Neural crest cell (in vitro differentiated cells): Measurements from ENCODE around the gene SRSF7. TPM values are rescaled to one million over a fixed set of nuclear protein-coding genes. Genes with fewer than 3 reads are reported as not detected.
"Not testable (repeated sequence)": the region's sequence is repeated elsewhere in the genome, so short reads cannot be mapped to it uniquely, and the experiment has no call there.

Source experiments
- DNase-seq: peaks from one replicate; pipeline ENCODE4 v3.0.0; 2021; ENCODE audit warnings: low read depth, mixed read lengths, low spot score
- H3K27ac Mint-ChIP-seq: one replicate; pipeline ENCODE4 v1.8.0; 2021; ENCODE audit warnings: mild to moderate bottlenecking, mixed read lengths; ENCODE audit not compliant: unreplicated experiment
- H3K27me3 Mint-ChIP-seq: 2 replicates; pipeline ENCODE4 v1.8.0; 2021; ENCODE audit warnings: low read depth, mild to moderate bottlenecking, mixed read lengths
- H3K36me3 Mint-ChIP-seq: 2 replicates; pipeline ENCODE4 v1.8.0; 2021; ENCODE audit warnings: low read depth, mild to moderate bottlenecking, mixed read lengths
- H3K4me1 Mint-ChIP-seq: 2 replicates; pipeline ENCODE4 v1.8.0; 2021; ENCODE audit warnings: mixed read lengths
- H3K4me3 Mint-ChIP-seq: one replicate; pipeline ENCODE4 v1.8.0; 2021; ENCODE audit warnings: mild to moderate bottlenecking, mixed read lengths
- H3K9me3 Mint-ChIP-seq: 2 replicates; pipeline ENCODE4 v1.8.0; 2021; ENCODE audit warnings: mixed read lengths
- long read RNA-seq: library from polyadenylated mRNA; unstranded; transcript quantifications from one replicate; pipeline ENCODE4 v2.0.0, GENCODE V29; 2020
- total RNA-seq: library from RNA; stranded (reverse); gene quantifications from 2 replicates; pipeline ENCODE4 v1.2.1, GENCODE V29; 2021
- TF ChIP-seq, protein P1 (sequence below): fragments of 200-600 bp; sonication (generic); conservative IDR thresholded peaks from 2 replicates; pipeline ENCODE4 v1.5.0; 2021; ENCODE audit warnings: antibody characterized with exemption, mild to moderate bottlenecking

SRSF7 gene
- 347 and 356 TPM in 2 replicates for total RNA-seq
- long read RNA-seq, transcript SRSF7-201 (8 exons, 2,489 nt): major isoform, 453 of 757 reads
- long read RNA-seq, transcript SRSF7-208 (7 exons, 1,903 nt): minor isoform, 58 of 757 reads
- long read RNA-seq, transcript SRSF7-202 (8 exons, 1,050 nt): minor isoform, 43 of 757 reads
- long read RNA-seq, transcript SRSF7-209 (7 exons, 2,453 nt): minor isoform, 67 of 757 reads
- long read RNA-seq, partial matches to known transcripts: 47 of 757 reads
- long read RNA-seq, other reads (novel, unspliced or antisense): 73 of 757 reads

DNA sequence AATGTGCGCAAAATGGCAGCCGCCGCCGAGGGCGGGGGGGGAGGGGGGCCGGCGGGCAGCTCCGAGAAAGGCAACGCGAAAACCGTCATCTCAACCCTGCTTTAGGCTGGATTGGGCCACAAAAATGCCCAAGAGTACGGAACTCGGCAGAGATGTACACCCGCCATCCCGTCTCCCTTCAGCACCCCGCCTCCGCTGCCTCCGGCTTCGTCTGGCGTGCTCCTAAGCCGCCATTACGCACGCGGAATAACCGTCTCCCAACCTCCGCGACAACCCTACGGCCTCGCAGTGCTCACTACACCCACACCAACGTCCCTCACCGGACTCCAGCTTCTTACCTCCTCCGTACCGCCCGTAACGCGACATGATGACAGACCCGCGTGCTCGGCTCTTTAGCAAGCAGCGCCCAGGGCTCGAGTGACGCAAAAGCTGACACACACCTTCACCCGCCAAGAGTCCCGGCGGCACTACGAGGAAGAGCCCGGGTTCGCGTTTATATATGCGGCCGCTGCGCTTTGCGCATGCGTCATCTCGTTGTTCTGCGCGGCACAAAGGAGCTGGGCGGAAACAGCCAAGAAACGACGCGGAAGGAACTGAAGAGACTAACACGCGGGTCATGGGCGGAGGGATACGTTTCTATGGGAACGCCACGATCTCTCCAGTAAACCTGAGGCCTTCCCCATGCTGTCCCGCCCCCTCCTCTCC lies at the start of gene SRSF7:
Gene SRSF7 (minus strand): TSS at position 471 of the 705 bp plus-strand sequence. CDS start 105 bp downstream, at position 366.
- TF ChIP-seq, protein P1, sequence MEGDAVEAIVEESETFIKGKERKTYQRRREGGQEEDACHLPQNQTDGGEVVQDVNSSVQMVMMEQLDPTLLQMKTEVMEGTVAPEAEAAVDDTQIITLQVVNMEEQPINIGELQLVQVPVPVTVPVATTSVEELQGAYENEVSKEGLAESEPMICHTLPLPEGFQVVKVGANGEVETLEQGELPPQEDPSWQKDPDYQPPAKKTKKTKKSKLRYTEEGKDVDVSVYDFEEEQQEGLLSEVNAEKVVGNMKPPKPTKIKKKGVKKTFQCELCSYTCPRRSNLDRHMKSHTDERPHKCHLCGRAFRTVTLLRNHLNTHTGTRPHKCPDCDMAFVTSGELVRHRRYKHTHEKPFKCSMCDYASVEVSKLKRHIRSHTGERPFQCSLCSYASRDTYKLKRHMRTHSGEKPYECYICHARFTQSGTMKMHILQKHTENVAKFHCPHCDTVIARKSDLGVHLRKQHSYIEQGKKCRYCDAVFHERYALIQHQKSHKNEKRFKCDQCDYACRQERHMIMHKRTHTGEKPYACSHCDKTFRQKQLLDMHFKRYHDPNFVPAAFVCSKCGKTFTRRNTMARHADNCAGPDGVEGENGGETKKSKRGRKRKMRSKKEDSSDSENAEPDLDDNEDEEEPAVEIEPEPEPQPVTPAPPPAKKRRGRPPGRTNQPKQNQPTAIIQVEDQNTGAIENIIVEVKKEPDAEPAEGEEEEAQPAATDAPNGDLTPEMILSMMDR: no peak
- Mint-ChIP-seq H3K27ac (peak within 1 kb of the TSS; percentile 99), H3K36me3 (peaks cover 35% of the 10 kb centered on the region), H3K4me3 (peak within 1 kb of the TSS; percentile 96), H3K9me3 (no peaks in the 10 kb centered on the region), H3K4me1 (peaks cover 58% of the 10 kb centered on the region), H3K27me3 (peaks cover 11% of the 10 kb centered on the region)
- peak; percentile 99 for DNase-seq

DNA sequence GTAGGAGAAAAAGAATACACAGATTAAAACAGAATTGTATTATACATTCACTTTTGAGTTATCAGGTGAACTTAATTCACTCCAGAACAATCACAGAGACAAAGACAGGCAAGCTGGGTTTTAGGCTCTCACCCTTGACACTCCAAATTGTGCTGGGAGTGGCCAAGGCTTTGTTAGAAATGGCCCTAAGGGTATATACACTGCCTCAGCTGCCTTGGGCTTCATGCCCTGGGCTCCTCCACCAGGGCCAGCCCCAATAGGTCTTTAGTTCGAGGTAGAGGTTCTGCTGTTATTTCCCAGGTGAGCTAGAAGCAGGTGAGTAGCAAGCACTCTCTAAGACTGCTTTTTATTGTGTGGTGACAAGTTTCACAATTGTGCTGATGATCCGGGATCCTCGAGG lies 46.8 kb upstream of the SRSF7 start:
- Mint-ChIP-seq H3K4me1 (no peaks in the 10 kb centered on the region), H3K9me3 (no peaks in the 10 kb centered on the region), H3K27me3 (no peaks in the 10 kb centered on the region), H3K4me3 (no peak overlapping the region), H3K36me3 (peaks cover 4% of the 10 kb centered on the region), H3K27ac (peak overlapping the region; percentile 52)
- DNase-seq: no peak
- TF ChIP-seq, protein P1: no peak

DNA sequence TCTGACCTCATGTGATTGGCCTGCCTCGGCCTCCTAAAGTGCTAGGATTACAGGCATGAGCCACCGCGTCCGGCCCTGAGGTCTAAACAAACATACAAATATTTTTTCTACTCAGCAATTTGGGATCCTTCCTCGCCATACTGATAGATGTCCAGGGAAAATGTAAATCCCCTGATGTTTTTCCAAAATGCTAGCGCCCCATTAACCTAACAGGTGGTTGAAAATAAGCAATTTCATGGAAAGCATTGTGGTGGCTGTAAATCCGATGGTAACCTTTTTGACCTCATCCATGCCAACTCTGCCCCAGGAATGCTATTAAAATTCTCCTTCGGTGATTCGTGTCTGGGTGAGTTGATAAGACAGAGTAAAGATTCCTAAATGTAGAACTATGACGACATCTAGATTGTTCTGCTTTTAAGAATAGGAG lies 46.1 kb upstream of the SRSF7 start:
- TF ChIP-seq, protein P1: no peak
- Mint-ChIP-seq H3K36me3 (peaks cover 4% of the 10 kb centered on the region), H3K4me1 (no peaks in the 10 kb centered on the region), H3K27ac (no peak overlapping the region), H3K4me3 (no peak overlapping the region), H3K27me3 (no peaks in the 10 kb centered on the region), H3K9me3 (no peaks in the 10 kb centered on the region)
- no peak for DNase-seq

DNA sequence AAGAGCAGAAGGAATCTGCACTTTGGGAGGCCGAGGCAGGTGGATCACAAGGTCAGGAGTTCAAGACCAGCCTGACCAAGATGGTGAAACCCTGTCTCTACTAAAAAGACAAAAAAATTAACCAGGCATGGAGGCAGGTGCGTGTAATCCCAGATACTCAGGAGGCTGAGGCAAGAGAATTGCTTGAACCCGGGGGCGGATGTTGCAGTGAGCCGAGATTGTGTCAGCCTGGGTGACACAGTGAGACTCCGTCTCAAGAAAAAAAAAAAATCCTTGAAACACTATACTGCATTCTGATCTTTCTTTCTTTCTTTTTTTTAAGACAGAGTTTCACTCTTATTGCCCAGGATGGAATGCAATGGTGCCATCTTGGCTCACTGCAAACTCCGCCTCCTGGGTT lies 43.9 kb upstream of the SRSF7 start:
- not testable (repeated sequence) for H3K27ac Mint-ChIP-seq, H3K36me3 Mint-ChIP-seq, H3K4me1 Mint-ChIP-seq, H3K27me3 Mint-ChIP-seq, H3K4me3 Mint-ChIP-seq, H3K9me3 Mint-ChIP-seq, DNase-seq

DNA sequence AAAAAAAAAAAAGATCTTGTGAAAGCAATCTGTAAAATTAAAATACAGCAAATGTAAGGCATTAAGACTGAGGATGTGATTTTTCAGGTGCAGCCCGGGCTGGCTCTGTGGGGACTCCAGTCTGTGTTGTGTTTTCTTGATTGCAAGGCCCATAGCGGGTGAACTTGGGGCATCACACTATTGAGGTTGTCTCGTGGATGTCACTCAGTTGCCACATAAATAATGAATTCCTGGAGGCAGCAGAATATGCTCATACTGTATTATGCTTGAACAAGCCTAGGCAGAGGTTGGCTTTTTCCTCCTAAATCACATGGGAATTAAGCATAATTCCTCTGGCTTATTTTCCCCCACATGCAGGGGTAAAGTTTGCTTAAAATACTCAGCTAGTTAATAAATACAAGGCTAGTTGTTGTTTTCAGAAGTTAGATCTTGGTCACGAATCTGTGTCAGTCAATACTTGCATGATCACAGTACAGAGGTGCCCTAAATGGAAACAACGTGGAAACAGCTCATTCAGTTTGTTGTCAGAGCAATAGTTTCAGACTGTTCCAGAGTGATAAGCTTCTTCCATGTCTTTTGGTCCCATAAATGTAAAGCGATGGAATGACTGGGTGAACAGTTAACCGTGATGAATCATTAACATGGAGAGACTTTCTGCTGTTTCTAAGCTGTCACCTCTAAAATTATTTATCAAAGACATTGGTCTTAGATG lies 43.2 kb upstream of the SRSF7 start:
- no peak overlapping the region for H3K4me3 Mint-ChIP-seq
- TF ChIP-seq, protein P1: no peak
- H3K9me3 Mint-ChIP-seq: no peaks in the 10 kb centered on the region
- no peak for DNase-seq
- H3K27ac Mint-ChIP-seq: no peak overlapping the region
- no peaks in the 10 kb centered on the region for H3K36me3 Mint-ChIP-seq
- H3K27me3 Mint-ChIP-seq: no peaks in the 10 kb centered on the region
- no peaks in the 10 kb centered on the region for H3K4me1 Mint-ChIP-seq

DNA sequence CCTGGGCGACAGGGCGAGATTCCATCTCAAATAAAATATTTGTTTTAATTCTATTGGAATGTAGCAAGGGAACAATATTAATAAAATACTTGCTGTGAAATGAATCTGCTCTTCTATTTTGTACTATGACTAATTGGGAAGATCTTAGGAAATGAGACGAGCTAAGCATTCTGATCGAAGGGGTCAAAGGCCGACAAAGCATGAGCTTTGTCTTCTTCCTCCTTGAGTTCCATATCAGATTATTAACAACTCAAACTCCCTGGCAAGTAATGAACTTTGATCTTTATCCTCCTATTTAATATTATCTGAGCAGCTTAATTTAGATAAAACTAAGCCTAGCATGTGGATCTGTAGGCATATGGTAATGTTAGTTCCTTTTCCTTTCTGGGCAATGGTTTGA lies 42.4 kb upstream of the SRSF7 start:
- H3K4me3 Mint-ChIP-seq: no peak overlapping the region
- H3K27ac Mint-ChIP-seq: no peak overlapping the region
- peaks cover 2% of the 10 kb centered on the region for H3K4me1 Mint-ChIP-seq
- TF ChIP-seq, protein P1: no peak
- no peaks in the 10 kb centered on the region for H3K27me3 Mint-ChIP-seq
- no peaks in the 10 kb centered on the region for H3K36me3 Mint-ChIP-seq
- no peaks in the 10 kb centered on the region for H3K9me3 Mint-ChIP-seq
- DNase-seq: no peak
